GM19438 (cell line): Measurements from ENCODE around the gene IFITM10.
"Not testable (repeated sequence)": the region's sequence is repeated elsewhere in the genome, so short reads cannot be mapped to it uniquely, and the experiment has no call there.

ENCODE experiments used
- ATAC-seq: cut with Tn5 transposase; IDR thresholded peaks from one replicate; pipeline ENCODE4 v1.9.1; 2021; ENCODE audit warnings: low read depth; ENCODE audit not compliant: unreplicated experiment

IFITM10 gene

GRCh38 chr11:1693327-1694063, 56.9 kb downstream of the IFITM10 start:
- no peak for ATAC-seq

DNA sequence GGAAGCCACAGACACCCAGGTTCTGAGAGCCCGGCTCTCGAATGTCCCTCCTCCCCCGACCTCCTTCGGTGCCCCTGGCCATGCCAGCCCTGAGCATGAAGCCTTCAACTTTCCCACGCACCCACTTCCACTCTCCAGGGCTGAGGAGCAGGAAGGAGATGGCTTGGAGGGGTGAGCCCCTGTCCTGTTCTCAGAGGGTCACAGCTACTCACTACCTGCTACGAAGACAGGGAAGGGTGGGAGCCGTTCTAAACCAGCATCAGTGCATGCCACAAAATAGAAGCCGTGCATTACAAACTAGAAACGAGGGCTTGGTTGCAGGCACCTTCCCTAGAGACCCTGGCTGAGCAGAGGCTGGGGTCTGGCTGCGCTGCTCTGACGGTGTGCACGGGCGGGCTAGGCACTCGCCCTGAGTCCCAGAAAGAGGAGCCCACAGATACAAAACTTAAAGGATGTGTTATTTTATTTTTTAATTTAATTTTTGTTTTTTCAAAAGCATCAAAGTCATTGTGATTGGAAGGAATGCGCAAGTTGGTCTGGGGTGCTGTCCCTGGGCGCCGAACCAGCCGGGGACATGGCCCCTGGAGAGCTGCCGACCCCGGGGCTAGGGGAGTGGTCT, 57.6 kb downstream of the IFITM10 start:
- ATAC-seq, result no peak

DNA sequence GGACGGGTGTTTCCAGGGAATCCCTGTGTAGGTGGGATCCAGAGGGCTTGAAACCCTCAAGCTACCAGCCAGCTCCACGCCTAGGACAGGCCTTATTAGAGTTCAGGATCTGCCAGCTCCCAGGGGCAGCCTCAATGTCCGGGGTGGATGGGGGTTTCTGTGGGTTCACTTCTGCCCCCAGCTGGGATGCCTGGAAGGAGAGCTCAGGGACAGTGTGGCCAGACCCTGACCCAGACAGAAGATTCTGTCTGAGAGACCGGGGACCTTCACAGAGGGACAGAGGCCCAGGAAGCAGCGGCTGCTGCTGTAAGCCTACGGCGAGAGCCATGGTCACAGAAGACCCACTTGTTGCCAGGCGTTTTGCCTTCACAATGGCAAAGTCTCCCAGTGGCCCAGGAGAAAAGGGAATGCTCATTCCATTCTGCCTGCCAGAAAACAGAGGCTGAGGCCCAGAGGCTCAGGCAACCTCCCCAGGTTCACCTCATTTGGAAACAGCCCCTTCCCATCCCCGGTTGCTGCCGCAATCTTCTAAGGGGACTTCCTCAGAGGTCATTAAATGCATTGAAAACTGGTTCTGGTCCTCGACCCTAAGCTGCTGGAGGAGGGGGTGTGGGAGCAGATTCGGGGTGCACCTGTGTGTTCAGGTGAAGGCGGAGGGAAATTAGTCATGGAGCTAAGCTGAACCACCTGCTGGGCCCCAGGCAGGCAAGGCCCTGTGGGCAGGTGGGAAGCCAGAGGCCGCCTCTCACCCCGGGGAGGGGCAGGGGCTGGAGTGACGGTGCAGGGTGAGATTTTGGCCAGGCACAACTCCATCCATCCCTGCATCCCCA, 58.3 kb downstream of the IFITM10 start:
- ATAC-seq, result no peak

DNA sequence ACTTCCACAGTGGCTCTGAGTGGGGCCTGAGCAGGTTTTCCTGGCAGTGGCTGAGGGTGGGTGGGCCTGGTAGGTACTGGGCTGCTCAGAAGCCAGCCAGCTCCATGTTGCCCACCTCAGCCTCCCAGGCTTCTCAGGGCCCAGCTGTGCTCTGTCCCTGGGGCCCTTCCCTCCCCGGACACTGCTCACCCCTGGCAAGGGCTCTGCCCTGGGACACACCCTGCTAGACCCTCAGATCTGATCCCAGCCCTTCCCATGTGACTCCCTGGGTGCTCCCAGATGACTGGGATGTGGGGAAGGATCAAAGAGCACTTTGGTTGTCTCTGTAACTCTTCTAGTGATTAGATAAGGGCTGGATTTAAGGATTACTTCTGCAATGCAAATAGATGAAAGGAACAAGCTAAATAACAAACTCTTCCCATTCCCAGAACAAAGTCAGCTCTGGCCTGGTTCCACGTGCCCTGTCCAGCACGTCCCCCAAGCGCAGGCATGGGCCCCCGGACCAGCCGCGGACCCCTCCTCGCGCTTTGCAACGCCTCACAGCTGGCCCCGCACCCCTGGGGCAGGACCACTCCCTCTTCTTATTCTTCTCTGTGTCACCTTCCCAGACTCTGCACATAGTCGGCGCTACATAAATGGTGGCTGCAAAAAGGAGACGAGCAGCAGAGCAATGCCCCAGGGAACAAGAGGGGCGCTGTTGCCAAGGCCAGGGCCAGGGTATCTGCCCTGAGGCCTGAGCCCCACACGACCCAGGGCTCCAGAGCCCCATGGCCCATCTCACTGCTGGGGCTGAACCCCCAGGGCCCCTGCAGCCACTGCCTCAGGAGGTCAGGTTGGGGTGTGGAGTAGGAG, 59.1 kb downstream of the IFITM10 start:
- no peak for ATAC-seq

GRCh38 chr11:1690167-1691025, 60.0 kb downstream of the IFITM10 start:
- no peak for ATAC-seq

DNA sequence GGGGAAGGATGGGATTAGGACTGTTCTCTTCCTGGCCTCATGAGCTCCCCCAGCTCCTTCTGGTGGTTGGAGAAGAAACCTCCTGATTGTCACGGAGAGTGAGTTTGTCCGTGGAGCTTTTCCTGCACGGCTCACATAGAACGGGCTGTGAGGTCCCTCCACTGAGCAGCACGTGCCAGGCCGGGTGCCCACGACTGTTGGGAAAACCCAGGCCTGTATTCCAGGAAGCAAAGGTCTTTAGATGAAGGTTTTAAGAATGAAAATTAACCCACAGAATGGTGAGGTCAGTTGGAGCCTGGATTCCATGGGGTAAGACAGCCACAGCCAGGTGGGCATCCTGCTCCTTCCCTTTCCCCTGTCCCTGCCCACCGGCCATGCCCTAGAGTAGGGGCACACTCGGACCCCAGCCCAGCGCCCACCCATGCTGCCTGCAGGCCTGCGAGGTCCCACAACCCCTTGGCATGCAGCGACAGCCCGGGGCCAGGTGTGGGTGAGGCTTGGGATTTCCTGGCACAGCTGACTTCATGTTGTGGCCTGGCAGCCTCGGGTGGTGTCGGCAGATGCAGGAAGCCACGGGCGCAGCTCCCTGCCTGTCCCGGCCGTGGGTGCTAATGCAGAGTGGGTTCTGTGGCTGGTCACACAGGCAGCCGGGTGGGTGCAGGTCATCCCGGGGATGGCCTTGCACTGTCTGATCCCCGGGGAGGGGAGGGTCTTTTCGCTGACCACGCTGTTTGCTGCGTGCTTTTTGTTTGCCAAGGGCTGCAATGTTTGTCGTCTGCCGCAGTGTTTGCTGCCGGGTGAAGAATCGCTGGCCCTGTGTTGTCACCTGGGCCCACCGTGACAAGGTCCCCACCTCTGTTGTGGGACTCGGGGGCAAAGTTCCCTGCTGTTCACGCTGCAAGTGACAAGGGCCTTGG, 60.9 kb downstream of the IFITM10 start:
- not testable (repeated sequence) for ATAC-seq

DNA sequence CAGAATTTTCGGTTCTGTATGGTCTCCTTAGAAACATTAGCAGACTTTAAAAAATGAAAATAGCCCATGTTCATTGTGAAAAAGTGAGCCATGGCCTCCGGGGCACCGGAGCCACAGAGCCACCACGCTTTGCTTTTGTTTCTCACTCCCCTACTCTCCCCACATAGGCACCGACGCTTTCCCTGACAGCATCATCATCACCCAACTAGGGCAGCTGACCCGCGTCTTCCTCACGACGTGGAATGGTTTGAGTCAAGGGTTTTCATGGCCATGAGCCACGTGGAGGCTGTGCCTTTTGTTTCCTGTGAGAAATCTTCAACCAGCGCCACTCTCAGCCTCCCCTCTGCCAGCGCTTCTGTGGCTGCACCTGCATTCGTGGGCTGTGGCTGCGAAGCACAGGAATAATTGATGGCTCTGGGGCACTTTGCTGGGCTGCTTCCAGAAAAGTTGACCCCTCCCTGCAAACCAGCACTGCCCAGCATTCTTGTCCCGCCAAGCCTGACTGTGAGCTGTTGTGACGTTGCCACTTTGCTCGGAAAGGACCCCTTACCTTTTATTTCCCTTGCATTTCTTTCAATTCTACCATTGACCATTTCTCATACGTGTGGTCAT, 62.0 kb downstream of the IFITM10 start:
- not testable (repeated sequence) for ATAC-seq

DNA sequence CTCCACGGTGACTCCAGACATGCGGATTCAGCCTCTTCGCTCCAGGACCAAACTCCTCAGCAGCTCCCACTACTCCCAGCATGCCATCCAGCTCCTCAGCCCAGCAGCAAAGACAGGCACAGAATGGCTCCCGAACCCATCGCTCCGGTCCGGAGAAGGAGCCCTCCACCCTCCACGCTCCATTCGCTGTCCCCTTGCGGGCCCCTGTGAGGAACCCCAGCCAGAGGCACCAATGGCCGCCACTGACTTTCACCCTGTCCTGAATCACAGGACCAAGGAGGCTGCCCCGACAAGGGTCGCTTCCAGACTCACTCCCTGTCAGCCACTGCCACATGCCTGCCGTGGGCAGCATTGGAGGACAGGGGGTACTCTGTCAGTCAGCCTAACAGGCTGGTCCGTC, 64.2 kb downstream of the IFITM10 start:
- ATAC-seq, result not testable (repeated sequence)

GRCh38 chr11:1684886-1685874, 65.2 kb downstream of the IFITM10 start:
- ATAC-seq, result not testable (repeated sequence)

DNA sequence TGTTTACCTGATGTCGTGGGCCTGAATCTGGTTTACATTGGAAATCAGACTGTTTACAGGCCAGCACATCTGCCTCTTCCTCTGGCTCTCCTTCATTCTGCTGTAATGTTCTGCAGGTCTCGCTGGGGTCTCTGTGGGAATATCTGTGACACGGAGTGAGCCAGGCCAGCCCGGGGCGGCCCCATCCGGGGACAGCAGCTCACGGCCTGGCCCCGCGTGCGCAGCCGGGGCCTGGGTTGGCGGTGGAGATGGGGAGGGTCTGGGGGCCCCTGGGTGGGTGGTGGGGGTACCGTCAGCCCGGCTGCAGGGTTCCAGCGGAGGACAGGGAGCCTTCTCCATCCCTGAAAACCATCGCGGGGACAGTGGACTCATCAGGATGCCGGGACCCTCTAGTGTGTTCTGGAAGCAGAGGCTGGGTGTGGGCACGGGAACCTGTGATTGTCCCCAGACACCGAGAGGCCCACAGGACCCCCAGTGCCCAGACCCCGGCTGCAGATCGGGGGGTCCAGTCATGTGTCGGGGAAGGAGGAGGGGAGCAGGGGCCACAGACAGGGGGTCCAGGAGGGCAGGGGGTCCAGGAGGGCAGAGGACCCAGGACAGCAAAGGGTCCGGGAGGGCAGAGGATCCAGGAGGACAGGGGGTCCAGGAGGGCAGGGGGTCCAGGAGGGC, 66.4 kb downstream of the IFITM10 start:
- ATAC-seq, result not testable (repeated sequence)

- not testable (repeated sequence) for ATAC-seq
Observed at GRCh38 chr11:1683216-1683615, 67.2 kb downstream of the IFITM10 start.
